HEK293 (cell line): ENCODE measurements around the gene LCTL.
"Not testable (repeated sequence)": the region's sequence is repeated elsewhere in the genome, so short reads cannot be mapped to it uniquely, and the experiment has no call there.

Experiments
- CTCF ChIA-PET: fragments of 350-600 bp; formaldehyde crosslinking; extraction: SDS; loops from one replicate; lab custom pipeline; 2021; ENCODE audit warnings: antibody characterized with exemption; lab: Yijun Ruan, JAX
- POLR2A ChIA-PET: fragments of 300-600 bp; formaldehyde crosslinking; extraction: SDS; loops from one replicate; lab custom pipeline; 2020; ENCODE audit warnings: antibody characterized with exemption, inconsistent platforms; lab: Yijun Ruan, JAX
- H3K27ac ChIP-seq: fragments of 200-500 bp; sonication (Bioruptor generic); 2 replicates; pipeline ENCODE4 v1.5.1; 2014; ENCODE audit warnings: low read depth, low read length, control low read depth, inconsistent platforms; ENCODE audit errors: extremely low read depth
- H3K36me3 ChIP-seq, 2 experiments: fragments of 200-500 bp in 1 of 2; sonication (Bioruptor generic) in 1 of 2; 1 replicate in 1 of 2; 2 replicates in 1 of 2; pipeline ENCODE4 v1.5.1; 2014 to 2017; ENCODE audit warnings: inconsistent platforms in 2 of 2, low read length in 2 of 2; ENCODE audit not compliant: control insufficient read depth in 2 of 2, insufficient read depth in 1 of 2
- H3K4me1 ChIP-seq: fragments of 200-500 bp; sonication (Bioruptor generic); 2 replicates; pipeline ENCODE4 v1.5.1; 2014; ENCODE audit warnings: mild to moderate bottlenecking, low read length, inconsistent platforms; ENCODE audit not compliant: control insufficient read depth, insufficient read depth
- H3K4me3 ChIP-seq: 2 replicates; pipeline ENCODE4 v1.5.1; 2011; ENCODE audit warnings: low read depth, mild to moderate bottlenecking, control low read depth, low read length, moderate library complexity
- H3K9me3 ChIP-seq: fragments of 200-500 bp; sonication (Bioruptor generic); 2 replicates; pipeline ENCODE4 v1.5.1; 2014; ENCODE audit warnings: low read depth, low read length, inconsistent platforms; ENCODE audit not compliant: control insufficient read depth, insufficient read depth
- FEZF1 ChIP-seq: fragments of 450-650 bp; formaldehyde crosslinking; IDR thresholded peaks from 2 replicates; pipeline ENCODE4 v1.5.1; 2016; ENCODE audit warnings: missing biosample characterization, missing genetic modification characterization
- HOXD13 ChIP-seq: sonication (generic); formaldehyde crosslinking; IDR thresholded peaks from 2 replicates; pipeline ENCODE4 v1.8.0; 2022; ENCODE audit warnings: missing genetic modification reagents, borderline replicate concordance
- KLF7 ChIP-seq: fragments of 450-650 bp; formaldehyde crosslinking; IDR thresholded peaks from 2 replicates; pipeline ENCODE4 v1.5.1; 2016; ENCODE audit warnings: missing biosample characterization, missing genetic modification characterization, borderline replicate concordance
- PBX3 ChIP-seq: sonication (generic); formaldehyde crosslinking; IDR thresholded peaks from 2 replicates; pipeline ENCODE4 v1.8.1; 2022; ENCODE audit warnings: mild to moderate bottlenecking, moderate library complexity, missing genetic modification reagents
- SP3 ChIP-seq: fragments of 450-650 bp; formaldehyde crosslinking; IDR thresholded peaks from 2 replicates; pipeline ENCODE4 v1.5.1; 2016; ENCODE audit warnings: missing biosample characterization, missing genetic modification characterization
- TSHZ1 ChIP-seq: fragments of 450-650 bp; formaldehyde crosslinking; IDR thresholded peaks from 2 replicates; pipeline ENCODE4 v1.5.1; 2016; ENCODE audit warnings: missing biosample characterization, missing genetic modification characterization, borderline replicate concordance
- ZBTB17 ChIP-seq: fragments of 450-650 bp; formaldehyde crosslinking; IDR thresholded peaks from 2 replicates; pipeline ENCODE4 v1.5.1; 2016; ENCODE audit warnings: missing biosample characterization, missing genetic modification characterization
- ZBTB6 ChIP-seq: fragments of 450-650 bp; formaldehyde crosslinking; IDR thresholded peaks from 2 replicates; pipeline ENCODE4 v1.5.1; 2017; ENCODE audit warnings: missing biosample characterization, missing genetic modification characterization
- ZBTB7A ChIP-seq: fragments of 450-650 bp; formaldehyde crosslinking; IDR thresholded peaks from 2 replicates; pipeline ENCODE4 v1.5.1; 2016; ENCODE audit warnings: low read depth, missing biosample characterization, missing genetic modification characterization
- ZFP41 ChIP-seq: fragments of 450-650 bp; formaldehyde crosslinking; IDR thresholded peaks from 2 replicates; pipeline ENCODE4 v1.5.1; 2016; ENCODE audit warnings: missing biosample characterization, missing genetic modification characterization, borderline replicate concordance
- ZNF10 ChIP-seq: fragments of 450-650 bp; formaldehyde crosslinking; IDR thresholded peaks from 2 replicates; pipeline ENCODE4 v1.5.1; 2017; ENCODE audit warnings: missing biosample characterization, missing genetic modification characterization
- ZNF138 ChIP-seq: fragments of 450-650 bp; formaldehyde crosslinking; IDR thresholded peaks from 2 replicates; pipeline ENCODE4 v1.5.1; 2016; ENCODE audit warnings: missing biosample characterization, missing genetic modification characterization, borderline replicate concordance
- ZNF140 ChIP-seq: fragments of 450-650 bp; formaldehyde crosslinking; IDR thresholded peaks from 2 replicates; pipeline ENCODE4 v1.5.1; 2016; ENCODE audit warnings: missing biosample characterization, missing genetic modification characterization
- ZNF175 ChIP-seq: fragments of 450-650 bp; formaldehyde crosslinking; IDR thresholded peaks from 2 replicates; pipeline ENCODE4 v1.5.1; 2016; ENCODE audit warnings: missing biosample characterization, missing genetic modification characterization
- ZNF280C ChIP-seq: fragments of 450-650 bp; formaldehyde crosslinking; IDR thresholded peaks from 2 replicates; pipeline ENCODE4 v1.5.1; 2016; ENCODE audit warnings: missing biosample characterization, missing genetic modification characterization
- ZNF350 ChIP-seq: fragments of 450-650 bp; formaldehyde crosslinking; IDR thresholded peaks from 2 replicates; pipeline ENCODE4 v1.5.0; 2017; ENCODE audit warnings: missing biosample characterization, mild to moderate bottlenecking, missing genetic modification characterization
- ZNF362 ChIP-seq: fragments of 450-650 bp; formaldehyde crosslinking; IDR thresholded peaks from 2 replicates; pipeline ENCODE4 v1.5.1; 2016; ENCODE audit warnings: missing biosample characterization, missing genetic modification characterization
- ZNF513 ChIP-seq: fragments of 450-650 bp; IDR thresholded peaks from 2 replicates; pipeline ENCODE4 v1.5.1; 2018; ENCODE audit warnings: missing biosample characterization, missing genetic modification characterization
- ZNF600 ChIP-seq: fragments of 450-650 bp; formaldehyde crosslinking; IDR thresholded peaks from 2 replicates; pipeline ENCODE4 v1.5.1; 2016; ENCODE audit warnings: missing biosample characterization, missing genetic modification characterization
- ZSCAN16 ChIP-seq: fragments of 450-650 bp; formaldehyde crosslinking; IDR thresholded peaks from 2 replicates; pipeline ENCODE4 v1.5.1; 2016; ENCODE audit warnings: missing biosample characterization, missing genetic modification characterization

Gene LCTL

GRCh38 chr15:66590435-66590834 is 24.6 kb upstream of the LCTL start (continued):
- TF ChIP-seq TSHZ1 (no peak), PBX3 (no peak), ZNF280C (tag by site-specific recombination) (no peak), ZNF600 (no peak), ZNF10 (tag by site-specific recombination) (no peak), ZNF350 (tag by site-specific recombination) (no peak), ZSCAN16 (tag by site-specific recombination) (no peak), KLF7 (tag by site-specific recombination) (no peak), ZNF175 (no peak), ZBTB7A (tag by site-specific recombination) (no peak), FEZF1 (tag by site-specific recombination) (no peak), ZFP41 (tag by site-specific recombination) (no peak), ZNF513 (tag by site-specific recombination) (no peak)

GRCh38 chr15:66589429-66589828 is 23.6 kb upstream of the LCTL start:
- CTCF ChIA-PET, result interaction anchor here (0.7 to 1.7 kb wide), 6 partner anchors 15 to 263 kb away, joined by 3 to 6 read pairs (median 4); no protein-coding TSS in a partner anchor
- H3K4me1 ChIP-seq, H3K27ac ChIP-seq, POLR2A ChIA-PET, H3K36me3 ChIP-seq, H3K9me3 ChIP-seq, H3K4me3 ChIP-seq: not testable (repeated sequence)

GRCh38 chr15:66588971-66589370 is 23.2 kb upstream of the LCTL start:
- Histone ChIP-seq H3K36me3 (no peaks in the 10 kb centered on the region), H3K4me1 (no peaks in the 10 kb centered on the region), H3K27ac (no peak overlapping the region), H3K4me3 (no peak overlapping the region), H3K9me3 (no peaks in the 10 kb centered on the region)
- ChIA-PET POLR2A (no interaction called here), CTCF (interaction anchor here (1.1 to 1.7 kb wide), 2 partner anchors 15 to 262 kb away, joined by 3 to 4 read pairs; no protein-coding TSS in a partner anchor)
- TF ChIP-seq ZNF362 (tag by site-specific recombination) (no peak), ZBTB17 (tag by site-specific recombination) (peak; percentile 37; the same call in 1 of the 2 replicates), ZNF280C (tag by site-specific recombination) (no peak), ZBTB6 (no peak), ZNF140 (tag by site-specific recombination) (no peak), HOXD13 (CRISPR knock-in tag) (no peak), SP3 (0 out of 2 replicates have a peak, but pooled peaks have one; percentile 29), KLF7 (tag by site-specific recombination) (0 out of 2 replicates have a peak, but pooled peaks have one; percentile 19), ZNF138 (tag by site-specific recombination) (no peak)
